Breast epithelium (tissue), 4 donors: ENCODE measurements around the gene NLGN2. TPM values are rescaled to one million over a fixed set of nuclear protein-coding genes. Genes with fewer than 3 reads are reported as not detected.

Experiments
- DNase-seq, 2 donors: peaks; one replicate each; pipeline ENCODE4 v3.0.0-alpha.2; 2019; ENCODE audit warnings: low spot score in 2 of 2
- H3K27ac ChIP-seq, 2 donors: fragments of 200-600 bp; sonication (generic) in 1 of 2; one replicate each; pipeline ENCODE4 v1.5.1; 2016 to 2019; ENCODE audit warnings: mild to moderate bottlenecking in 1 of 2
- H3K27me3 ChIP-seq, 2 donors: fragments of 200-600 bp; sonication (generic) in 1 of 2; one replicate each; pipeline versions ENCODE4 v1.5.1 to v1.6.0; 2017 to 2019; ENCODE audit warnings: control low read depth in 1 of 2, mild to moderate bottlenecking in 1 of 2
- H3K36me3 ChIP-seq: fragments of 200-600 bp; one replicate; pipeline ENCODE4 v1.5.1; 2019
- H3K4me1 ChIP-seq, 2 donors: fragments of 200-600 bp; sonication (generic); one replicate each; pipeline ENCODE4 v1.5.1; 2016 to 2019; ENCODE audit warnings: control low read depth in 1 of 2
- H3K4me3 ChIP-seq, 3 donors: fragments of 200-600 bp; sonication (generic); 1 replicate in 2 of 3; 2 replicates in 1 of 3; pipeline ENCODE4 v1.5.1; 2016 to 2019; ENCODE audit warnings: mild to moderate bottlenecking in 3 of 3, moderate library complexity in 2 of 3
- H3K9me3 ChIP-seq, 2 donors: fragments of 200-600 bp; sonication (generic) in 1 of 2; one replicate each; pipeline ENCODE4 v1.5.1; 2016 to 2019; ENCODE audit warnings: control low read depth in 1 of 2
- POLR2A ChIP-seq: fragments of 450-650 bp; IDR thresholded peaks from one replicate; pipeline ENCODE4 v1.6.1; 2016; ENCODE audit warnings: antibody characterized with exemption, mild to moderate bottlenecking, moderate library complexity
- POLR2AphosphoS5 ChIP-seq, 3 donors: sonication (generic); formaldehyde crosslinking; IDR thresholded peaks; one replicate each; pipeline ENCODE4 v1.6.1; 2017; ENCODE audit warnings: antibody characterized with exemption in 3 of 3
- intact Hi-C: fragments of 100-400 bp; cut with DNase I; formaldehyde crosslinking; loops from one replicate; pipeline ENCODE4 v1.15.1; 2023; ENCODE audit warnings: low total_unique reads
- total RNA-seq, 3 donors: library from RNA; depleted of rRNA; stranded (reverse); fragments of >200 nt; gene quantifications; one replicate each; pipeline ENCODE4 v1.1.0, GENCODE V29; 2016
- TF ChIP-seq, protein P1 (sequence below), 3 donors: fragments of 450-650 bp; IDR thresholded peaks; one replicate each; pipeline ENCODE4 v1.5.1; 2016 to 2017; ENCODE audit warnings: antibody characterized with exemption in 3 of 3, mild to moderate bottlenecking in 3 of 3, moderate library complexity in 3 of 3

The NLGN2 gene
- total RNA-seq, 3 donors from 2014 or later: 6.7 to 13.1 (median 8.3) TPM

DNA sequence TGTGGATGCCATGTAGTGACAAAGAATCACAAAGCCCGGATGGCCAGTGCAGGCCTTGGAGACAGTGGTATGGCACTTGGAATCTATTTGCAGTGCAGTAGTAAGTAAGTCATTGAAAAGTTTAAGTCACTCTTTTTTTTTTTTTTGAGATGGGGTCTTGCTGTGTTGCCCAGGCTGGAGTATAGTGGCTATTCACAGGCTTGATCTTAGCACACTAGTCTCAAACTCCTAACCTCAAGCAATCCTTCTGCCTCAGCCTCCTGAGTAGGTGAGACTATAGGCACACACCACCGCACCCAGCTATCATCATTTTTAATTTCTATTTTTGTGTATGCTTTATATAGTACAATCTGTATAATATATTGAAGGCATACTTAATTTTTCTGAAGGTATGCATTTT is 9.0 kb upstream of the NLGN2 start:
- TF ChIP-seq POLR2AphosphoS5 (IDR thresholded peaks at IDR 0.05) (no peak), POLR2A (no peak)
- TF ChIP-seq, protein P1, sequence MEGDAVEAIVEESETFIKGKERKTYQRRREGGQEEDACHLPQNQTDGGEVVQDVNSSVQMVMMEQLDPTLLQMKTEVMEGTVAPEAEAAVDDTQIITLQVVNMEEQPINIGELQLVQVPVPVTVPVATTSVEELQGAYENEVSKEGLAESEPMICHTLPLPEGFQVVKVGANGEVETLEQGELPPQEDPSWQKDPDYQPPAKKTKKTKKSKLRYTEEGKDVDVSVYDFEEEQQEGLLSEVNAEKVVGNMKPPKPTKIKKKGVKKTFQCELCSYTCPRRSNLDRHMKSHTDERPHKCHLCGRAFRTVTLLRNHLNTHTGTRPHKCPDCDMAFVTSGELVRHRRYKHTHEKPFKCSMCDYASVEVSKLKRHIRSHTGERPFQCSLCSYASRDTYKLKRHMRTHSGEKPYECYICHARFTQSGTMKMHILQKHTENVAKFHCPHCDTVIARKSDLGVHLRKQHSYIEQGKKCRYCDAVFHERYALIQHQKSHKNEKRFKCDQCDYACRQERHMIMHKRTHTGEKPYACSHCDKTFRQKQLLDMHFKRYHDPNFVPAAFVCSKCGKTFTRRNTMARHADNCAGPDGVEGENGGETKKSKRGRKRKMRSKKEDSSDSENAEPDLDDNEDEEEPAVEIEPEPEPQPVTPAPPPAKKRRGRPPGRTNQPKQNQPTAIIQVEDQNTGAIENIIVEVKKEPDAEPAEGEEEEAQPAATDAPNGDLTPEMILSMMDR (IDR thresholded peaks at IDR 0.05): no peak
- intact Hi-C loops: loop anchor here (5.0 kb wide), 1 partner anchor 776 kb away; no protein-coding TSS in a partner anchor
- no peaks in the 10 kb centered on the region for H3K9me3 ChIP-seq

DNA sequence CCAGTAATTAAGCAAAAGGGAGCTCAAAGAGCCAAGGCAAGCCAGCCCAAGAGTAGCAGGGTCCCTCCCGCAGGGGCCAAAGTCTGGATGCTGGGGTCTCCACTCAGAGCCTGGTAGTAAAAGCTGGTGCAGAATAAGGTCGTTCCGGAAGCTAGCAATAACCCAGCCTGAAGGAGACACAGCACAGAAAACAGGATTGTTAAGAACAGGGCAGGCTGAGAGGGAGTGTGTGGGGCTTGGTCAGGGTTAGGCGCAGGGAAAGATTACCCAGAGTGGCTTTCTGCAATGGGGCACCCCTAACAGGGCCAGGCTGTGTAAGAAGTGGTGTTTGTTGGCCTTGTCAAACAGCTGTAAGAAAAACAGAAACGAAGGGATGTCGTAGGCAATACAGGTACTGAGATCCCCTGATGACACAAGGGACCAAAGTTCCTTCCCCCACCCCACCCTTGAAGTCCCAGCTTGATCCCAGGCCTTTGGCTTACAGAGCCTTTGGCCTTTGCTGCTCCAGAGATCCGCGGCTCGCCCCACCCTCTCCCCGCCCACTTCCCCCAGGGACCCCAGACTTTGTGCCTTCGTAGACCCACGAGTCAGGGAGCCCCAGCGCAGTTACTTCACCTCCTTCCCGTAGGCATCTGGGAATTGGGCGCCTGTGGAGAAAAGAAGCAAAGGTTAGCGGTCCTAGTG is 4.5 kb upstream of the NLGN2 start:
- peak overlapping the region; percentile 84 to 92 for H3K27ac ChIP-seq
- intact Hi-C loops: no loop called here
- no peaks in the 10 kb centered on the region for H3K36me3 ChIP-seq
- peak overlapping the region; percentile 57 to 89 (median 80) for H3K4me3 ChIP-seq
- peaks cover 4 to 8% of the 10 kb centered on the region in 2 donors for H3K4me1 ChIP-seq
- H3K9me3 ChIP-seq: no peaks in the 10 kb centered on the region
- TF ChIP-seq, protein P1 (IDR thresholded peaks at IDR 0.05): no peak
- no peak for TF ChIP-seq POLR2A
- TF ChIP-seq POLR2AphosphoS5 (IDR thresholded peaks at IDR 0.05): no peak
- H3K27me3 ChIP-seq: no peaks in the 10 kb centered on the region
- DNase-seq: no peak

More for the DNA sequence above, 9.0 kb upstream of the NLGN2 start:
- no peak for DNase-seq
- Histone ChIP-seq H3K4me3 (no peak overlapping the region), H3K27me3 (no peaks in the 10 kb centered on the region), H3K36me3 (no peaks in the 10 kb centered on the region), H3K27ac (no peak overlapping the region), H3K4me1 (peaks cover 0 to 8% of the 10 kb centered on the region in 2 donors)

DNA sequence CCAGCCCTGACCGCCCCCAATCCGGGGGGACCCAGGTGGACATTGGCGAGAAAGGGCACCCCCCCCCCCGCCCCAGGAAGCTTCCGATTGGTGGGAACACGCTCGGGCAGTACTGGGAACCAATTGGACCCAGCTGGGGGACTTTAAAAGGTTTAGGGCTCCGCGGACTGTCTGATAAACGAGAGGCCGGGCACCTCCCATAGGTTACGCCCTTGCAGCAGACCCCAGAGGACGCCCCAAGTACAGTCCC is 4.0 kb upstream of the NLGN2 start:
- no peak for DNase-seq
- Histone ChIP-seq H3K9me3 (no peaks in the 10 kb centered on the region), H3K4me3 (peak overlapping the region; percentile 57 to 89 (median 80)), H3K27ac (peak overlapping the region; percentile 84 to 92), H3K36me3 (no peaks in the 10 kb centered on the region), H3K4me1 (peaks cover 4 to 8% of the 10 kb centered on the region in 2 donors), H3K27me3 (no peaks in the 10 kb centered on the region)
- TF ChIP-seq, protein P1 (IDR thresholded peaks at IDR 0.05): peak in 1 of 3 donors; percentile 27
- TF ChIP-seq POLR2AphosphoS5 (IDR thresholded peaks at IDR 0.05): no peak
- intact Hi-C loops: no loop called here

DNA sequence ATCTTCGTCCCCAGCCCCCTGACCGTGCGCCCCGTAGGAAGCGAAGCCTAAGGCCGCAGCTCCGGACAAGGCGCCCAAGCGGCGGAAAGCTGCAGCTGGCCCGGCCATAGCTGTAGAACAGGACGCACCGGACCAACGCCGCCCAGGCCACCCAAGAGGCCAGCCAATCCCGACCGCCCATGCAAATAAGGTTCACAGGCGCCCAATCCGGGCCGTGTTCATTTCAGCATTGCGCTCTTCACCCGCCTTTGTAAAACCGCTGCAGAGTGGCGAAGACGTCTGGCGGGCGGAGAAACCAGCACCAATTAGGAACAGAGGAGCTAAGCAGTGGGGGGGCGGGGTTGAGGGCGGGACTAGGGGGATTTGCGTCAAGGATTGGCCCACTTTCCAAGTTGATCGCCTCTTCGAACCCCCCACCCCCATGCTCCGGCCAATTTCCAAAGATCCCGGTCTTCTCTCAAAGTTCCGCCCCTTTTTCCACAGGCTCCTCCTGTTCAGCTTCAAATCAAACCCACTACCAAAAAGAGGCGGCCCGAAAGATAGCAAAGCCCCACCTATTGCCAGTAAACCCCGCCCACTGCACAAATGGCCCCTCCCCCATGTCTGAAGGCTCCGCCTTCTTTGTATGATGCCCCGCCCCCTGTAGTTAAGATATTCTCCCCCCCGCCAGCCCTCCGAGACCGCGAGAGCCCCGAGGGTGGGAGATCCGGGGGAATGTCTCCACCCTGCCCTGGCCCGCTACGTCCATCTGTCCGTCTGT is 3.5 kb upstream of the NLGN2 start, which contains the start of gene TMEM256:
Gene TMEM256 (minus strand): TSS at position 121 of the 760 bp plus-strand sequence. CDS start 13 bp downstream, at position 108.
- H3K9me3 ChIP-seq: no peaks in the 10 kb centered on the region
- no peaks in the 10 kb centered on the region for H3K27me3 ChIP-seq
- peaks cover 4 to 8% of the 10 kb centered on the region in 2 donors for H3K4me1 ChIP-seq
- H3K4me3 ChIP-seq: peak within 1 kb of the TSS; percentile 57 to 89 (median 80)
- intact Hi-C loops: no loop called here
- DNase-seq: peak; percentile 99
- H3K36me3 ChIP-seq: no peaks in the 10 kb centered on the region
- H3K27ac ChIP-seq: peak within 1 kb of the TSS; percentile 92 to 95
- TF ChIP-seq, protein P1 (IDR thresholded peaks at IDR 0.05): peak in 1 of 3 donors; percentile 32
- TF ChIP-seq POLR2A (peak; percentile 79), POLR2AphosphoS5 (IDR thresholded peaks at IDR 0.05) (peak; percentile 78 to 87 (median 84))
